ENCODE data around the gene CBLIF.

DNA sequence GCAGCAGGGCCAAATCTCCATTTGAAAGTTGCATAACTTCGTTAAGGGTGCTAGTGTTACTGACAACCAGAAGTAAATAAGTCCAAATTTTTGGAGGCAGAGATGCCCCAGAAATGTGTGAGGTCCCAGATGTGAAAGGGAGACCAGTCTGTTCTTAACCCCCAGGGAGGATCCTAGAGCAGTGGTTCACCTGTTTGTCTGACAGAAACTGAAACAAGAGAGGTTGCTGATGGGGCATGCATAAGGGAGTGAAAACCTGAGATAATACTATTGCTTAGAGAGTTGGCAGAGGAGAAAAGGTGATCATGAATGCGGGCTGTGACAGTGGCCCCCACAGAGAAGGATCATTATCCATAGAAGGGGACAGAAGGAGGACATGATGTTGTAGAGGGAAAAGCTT lies 3.8 kb downstream of the CBLIF start:
- TF ChIP-seq, protein P1, sequence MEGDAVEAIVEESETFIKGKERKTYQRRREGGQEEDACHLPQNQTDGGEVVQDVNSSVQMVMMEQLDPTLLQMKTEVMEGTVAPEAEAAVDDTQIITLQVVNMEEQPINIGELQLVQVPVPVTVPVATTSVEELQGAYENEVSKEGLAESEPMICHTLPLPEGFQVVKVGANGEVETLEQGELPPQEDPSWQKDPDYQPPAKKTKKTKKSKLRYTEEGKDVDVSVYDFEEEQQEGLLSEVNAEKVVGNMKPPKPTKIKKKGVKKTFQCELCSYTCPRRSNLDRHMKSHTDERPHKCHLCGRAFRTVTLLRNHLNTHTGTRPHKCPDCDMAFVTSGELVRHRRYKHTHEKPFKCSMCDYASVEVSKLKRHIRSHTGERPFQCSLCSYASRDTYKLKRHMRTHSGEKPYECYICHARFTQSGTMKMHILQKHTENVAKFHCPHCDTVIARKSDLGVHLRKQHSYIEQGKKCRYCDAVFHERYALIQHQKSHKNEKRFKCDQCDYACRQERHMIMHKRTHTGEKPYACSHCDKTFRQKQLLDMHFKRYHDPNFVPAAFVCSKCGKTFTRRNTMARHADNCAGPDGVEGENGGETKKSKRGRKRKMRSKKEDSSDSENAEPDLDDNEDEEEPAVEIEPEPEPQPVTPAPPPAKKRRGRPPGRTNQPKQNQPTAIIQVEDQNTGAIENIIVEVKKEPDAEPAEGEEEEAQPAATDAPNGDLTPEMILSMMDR (IDR thresholded peaks at IDR 0.05) = no peak
- no peak for TF ChIP-seq POLR2A (IDR thresholded peaks at IDR 0.05)

Data from breast epithelium (tissue), 3 donors.